ENCODE results near the gene SEC14L6. TPM values are rescaled to one million over a fixed set of nuclear protein-coding genes. Genes with fewer than 3 reads are reported as not detected.

Gene SEC14L6
- total RNA-seq, 3 donors from 2014 or later: 0.33 to 0.73 TPM; not detected in 1

DNA sequence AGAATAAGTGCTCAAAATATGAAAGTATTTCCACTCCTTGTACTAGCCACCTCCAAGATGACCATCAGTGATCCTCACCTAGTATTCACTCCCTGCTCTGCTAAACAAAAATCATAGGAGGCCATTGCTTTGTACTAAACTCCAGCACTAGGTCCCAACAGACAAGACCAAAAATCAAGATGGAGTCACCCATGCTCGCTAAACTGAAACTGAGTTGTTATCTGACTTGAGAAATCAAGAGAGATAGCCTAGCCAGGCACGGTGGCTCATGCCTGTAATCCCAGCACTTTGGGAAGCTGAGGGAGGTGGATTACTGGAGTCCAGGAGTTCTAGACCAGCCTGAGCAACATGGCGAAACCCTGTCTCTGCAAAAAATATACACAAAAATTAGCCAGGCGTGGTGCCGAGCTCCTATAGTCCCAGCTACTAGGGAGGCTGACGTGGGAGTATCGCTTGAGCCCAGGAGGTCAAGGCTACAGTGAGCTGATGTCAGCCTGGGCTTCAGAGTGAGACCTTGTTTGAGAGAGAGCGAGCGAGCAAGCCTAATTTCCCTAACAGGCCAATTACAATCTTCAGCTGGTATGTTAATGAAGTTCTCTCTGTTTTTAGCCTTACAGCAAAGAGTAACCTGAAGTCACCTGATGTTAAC, 9.3 kb downstream of the SEC14L6 start:
- DNase-seq (ENCODE audit: low spot score in 2 of 2): no peak
- TF ChIP-seq POLR2A (IDR thresholded peaks at IDR 0.05): no peak
- no peak for TF ChIP-seq POLR2AphosphoS5 (IDR thresholded peaks at IDR 0.05)
- TF ChIP-seq, protein P1, sequence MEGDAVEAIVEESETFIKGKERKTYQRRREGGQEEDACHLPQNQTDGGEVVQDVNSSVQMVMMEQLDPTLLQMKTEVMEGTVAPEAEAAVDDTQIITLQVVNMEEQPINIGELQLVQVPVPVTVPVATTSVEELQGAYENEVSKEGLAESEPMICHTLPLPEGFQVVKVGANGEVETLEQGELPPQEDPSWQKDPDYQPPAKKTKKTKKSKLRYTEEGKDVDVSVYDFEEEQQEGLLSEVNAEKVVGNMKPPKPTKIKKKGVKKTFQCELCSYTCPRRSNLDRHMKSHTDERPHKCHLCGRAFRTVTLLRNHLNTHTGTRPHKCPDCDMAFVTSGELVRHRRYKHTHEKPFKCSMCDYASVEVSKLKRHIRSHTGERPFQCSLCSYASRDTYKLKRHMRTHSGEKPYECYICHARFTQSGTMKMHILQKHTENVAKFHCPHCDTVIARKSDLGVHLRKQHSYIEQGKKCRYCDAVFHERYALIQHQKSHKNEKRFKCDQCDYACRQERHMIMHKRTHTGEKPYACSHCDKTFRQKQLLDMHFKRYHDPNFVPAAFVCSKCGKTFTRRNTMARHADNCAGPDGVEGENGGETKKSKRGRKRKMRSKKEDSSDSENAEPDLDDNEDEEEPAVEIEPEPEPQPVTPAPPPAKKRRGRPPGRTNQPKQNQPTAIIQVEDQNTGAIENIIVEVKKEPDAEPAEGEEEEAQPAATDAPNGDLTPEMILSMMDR (IDR thresholded peaks at IDR 0.05): no peak
- no peaks in the 10 kb centered on the region for H3K27me3 ChIP-seq
- H3K9me3 ChIP-seq: no peaks in the 10 kb centered on the region
- no peaks in the 10 kb centered on the region for H3K36me3 ChIP-seq
- H3K27ac ChIP-seq: no peak overlapping the region
- no peak overlapping the region for H3K4me3 ChIP-seq
- H3K4me1 ChIP-seq: no peaks in the 10 kb centered on the region
- intact Hi-C loops (cut with DNase I; ENCODE audit: low total_unique reads): no loop called here

DNA sequence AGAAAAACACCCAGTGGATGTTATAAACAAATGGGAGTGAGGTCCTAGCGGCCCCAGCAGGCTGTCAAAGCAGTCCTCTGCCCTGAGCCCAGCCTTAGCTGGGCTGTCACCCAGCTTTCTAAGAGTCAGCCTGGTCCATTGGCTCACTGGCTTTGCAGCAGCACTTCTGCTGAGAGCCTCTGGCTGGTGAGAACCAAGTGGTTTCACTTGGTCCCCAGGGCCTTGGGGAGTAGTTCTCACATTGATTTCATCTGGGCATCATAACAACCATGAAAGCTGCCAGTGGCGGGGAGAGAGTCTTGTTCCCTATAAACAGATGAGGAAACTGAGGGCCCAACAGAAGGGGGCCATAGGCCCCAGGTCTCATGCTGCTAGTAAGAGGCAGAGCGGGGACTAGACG, 11.4 kb downstream of the SEC14L6 start:
- H3K4me3 ChIP-seq: no peak overlapping the region
- intact Hi-C loops (cut with DNase I; ENCODE audit: low total_unique reads): no loop called here

DNA sequence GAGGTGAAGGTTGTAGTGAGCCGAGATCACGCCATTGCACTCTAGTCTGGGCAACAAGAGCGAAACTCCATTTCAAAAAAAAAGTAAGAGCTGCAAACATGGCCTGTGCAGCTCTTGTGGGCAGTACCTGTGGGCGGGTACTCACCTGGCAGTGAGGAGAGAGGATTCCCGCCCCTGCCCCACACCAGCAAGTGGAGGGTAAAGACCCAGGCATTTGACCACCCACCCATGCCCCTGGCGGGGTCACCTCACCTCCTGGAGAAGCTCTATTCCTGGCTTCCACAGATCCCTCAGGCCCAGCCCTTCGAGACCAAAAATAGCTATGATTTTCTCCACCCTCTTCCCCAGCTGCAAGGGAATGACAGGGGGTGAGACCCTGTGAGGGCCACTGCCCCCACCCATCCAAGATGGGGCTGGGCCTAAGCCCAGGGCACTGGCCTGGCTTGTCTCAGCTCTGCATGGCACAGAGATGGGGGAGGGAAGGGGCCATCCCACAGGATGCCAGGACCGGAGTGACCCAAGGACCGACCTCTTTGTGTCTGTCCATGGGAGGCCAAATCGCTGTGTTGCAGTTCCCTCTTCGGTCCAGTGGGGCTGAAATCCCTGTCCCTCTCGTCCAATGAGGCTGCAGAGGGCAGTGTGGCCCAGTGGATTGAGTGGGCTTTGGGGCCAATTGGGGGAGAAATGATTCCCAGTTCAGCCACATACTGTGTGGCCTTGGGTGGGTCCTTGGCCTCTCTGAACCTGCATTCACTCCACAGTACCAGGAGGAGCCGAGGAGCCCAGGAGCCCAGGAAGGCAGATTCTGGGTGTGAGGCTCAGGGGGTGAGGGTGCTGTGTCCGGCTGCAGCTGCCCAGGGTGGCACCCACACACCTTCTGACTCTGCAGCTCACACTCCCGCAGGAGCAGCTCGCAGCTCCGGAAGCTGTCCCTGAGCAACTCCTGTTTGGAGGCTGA, 14.6 kb downstream of the SEC14L6 start:
- DNase-seq (ENCODE audit: low spot score in 2 of 2): no peak
- H3K4me3 ChIP-seq: no peak overlapping the region
- H3K27me3 ChIP-seq: no peaks in the 10 kb centered on the region
- H3K27ac ChIP-seq: no peak overlapping the region
- intact Hi-C loops (cut with DNase I; ENCODE audit: low total_unique reads): no loop called here
- H3K4me1 ChIP-seq: no peaks in the 10 kb centered on the region
- TF ChIP-seq POLR2AphosphoS5 (IDR thresholded peaks at IDR 0.05) (no peak), POLR2A (IDR thresholded peaks at IDR 0.05) (no peak)
- TF ChIP-seq, protein P1 (IDR thresholded peaks at IDR 0.05): no peak
- H3K9me3 ChIP-seq: no peaks in the 10 kb centered on the region
- no peaks in the 10 kb centered on the region for H3K36me3 ChIP-seq

More for the DNA sequence above, 11.4 kb downstream of the SEC14L6 start:
- Histone ChIP-seq H3K4me1 (no peaks in the 10 kb centered on the region), H3K27ac (no peak overlapping the region), H3K9me3 (no peaks in the 10 kb centered on the region), H3K27me3 (no peaks in the 10 kb centered on the region), H3K36me3 (no peaks in the 10 kb centered on the region)
- TF ChIP-seq POLR2A (IDR thresholded peaks at IDR 0.05): no peak
- TF ChIP-seq POLR2AphosphoS5 (IDR thresholded peaks at IDR 0.05): no peak
- TF ChIP-seq, protein P1 (IDR thresholded peaks at IDR 0.05): no peak
- DNase-seq (ENCODE audit: low spot score in 2 of 2): no peak

DNA sequence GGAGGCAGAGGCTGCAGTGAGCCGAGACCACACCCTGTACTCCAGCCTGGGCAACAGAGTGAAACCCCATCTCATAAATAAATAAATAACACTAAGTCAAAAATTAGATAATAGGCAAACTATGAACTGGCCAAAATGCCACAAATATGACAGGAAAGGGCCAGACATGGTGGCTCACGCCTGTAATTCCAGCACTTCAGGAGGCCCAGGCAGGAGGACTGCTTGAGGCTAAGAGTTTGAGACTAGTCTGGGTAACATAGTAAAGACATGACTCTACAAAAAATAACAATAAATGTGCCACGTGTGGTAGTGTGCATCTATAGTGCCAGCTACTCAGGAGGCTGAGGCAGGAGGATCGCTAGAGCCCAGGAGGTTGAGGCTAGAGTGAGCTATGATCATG, 19.9 kb downstream of the SEC14L6 start:
- H3K4me3 ChIP-seq: no peak overlapping the region
- intact Hi-C loops (cut with DNase I; ENCODE audit: low total_unique reads): no loop called here
- H3K9me3 ChIP-seq: no peaks in the 10 kb centered on the region
- no peak overlapping the region for H3K27ac ChIP-seq
- DNase-seq (ENCODE audit: low spot score in 2 of 2): no peak
- no peak for TF ChIP-seq POLR2A (IDR thresholded peaks at IDR 0.05)
- TF ChIP-seq POLR2AphosphoS5 (IDR thresholded peaks at IDR 0.05): no peak
- TF ChIP-seq, protein P1 (IDR thresholded peaks at IDR 0.05): no peak
- H3K27me3 ChIP-seq: no peaks in the 10 kb centered on the region
- H3K36me3 ChIP-seq: no peaks in the 10 kb centered on the region
- no peaks in the 10 kb centered on the region for H3K4me1 ChIP-seq
